COLO668 (cell line): ENCODE results near the gene ATP6V1C2.

Source experiments
- DNase-seq: peaks from one replicate; lab custom pipeline; 2025; ENCODE audit not compliant: unreplicated experiment; lab: John Stamatoyannopoulos, UW

Gene ATP6V1C2

GRCh38 chr2:10832203-10832936 lies 110.9 kb downstream of the ATP6V1C2 start:
- DNase-seq = peak; percentile 85

GRCh38 chr2:10833021-10833420 lies 111.6 kb downstream of the ATP6V1C2 start:
- no peak for DNase-seq

GRCh38 chr2:10834068-10834655 lies 112.7 kb downstream of the ATP6V1C2 start:
- no peak for DNase-seq
